Pancreas (tissue), 10 donors: ENCODE results near the gene ADGRG6. TPM values are rescaled to one million over a fixed set of nuclear protein-coding genes. Genes with fewer than 3 reads are reported as not detected.

Experiments
- ATAC-seq, 4 donors: fragments of 200-7000 bp; cut with Tn5 transposase; one replicate each; pipeline versions ENCODE4 v1.8.0 to v1.9.1; 2020; ENCODE audit warnings: mild to moderate bottlenecking in 4 of 4, moderate library complexity in 4 of 4
- DNase-seq, 6 donors: peaks; one replicate each; pipeline ENCODE4 v3.0.0-alpha.2; 2020
- FAIRE-seq: peaks from 2 replicates; lab custom pipeline; 2012; peaks lifted over from hg19 to GRCh38; lab: Jason Lieb, UNC
- H3K27ac ChIP-seq, 4 donors: fragments of 200-600 bp; sonication (generic); 1 replicate in 3 of 4; 2 replicates in 1 of 4; pipeline versions ENCODE4 v1.5.0 to v1.8.0; 2020
- H3K27me3 ChIP-seq, 4 donors: fragments of 200-600 bp; one replicate each; pipeline ENCODE4 v1.8.0; 2021
- H3K36me3 ChIP-seq, 3 donors: fragments of 200-600 bp; sonication (generic) in 1 of 3; one replicate each; pipeline versions ENCODE4 v1.5.0 to v1.8.0; 2020 to 2021
- H3K4me1 ChIP-seq, 3 donors: fragments of 200-600 bp; one replicate each; pipeline ENCODE4 v1.8.0; 2021
- H3K4me3 ChIP-seq, 4 donors: fragments of 200-600 bp; sonication (generic) in 2 of 4; one replicate each; pipeline versions ENCODE4 v1.5.0 to v1.8.0; 2020 to 2021
- H3K9me3 ChIP-seq, 4 donors: fragments of 200-600 bp; one replicate each; pipeline ENCODE4 v1.8.0; 2021
- CTCF ChIP-seq, 4 donors: fragments of 200-600 bp; sonication (generic) in 3 of 4; IDR thresholded peaks; one replicate each; pipeline versions ENCODE4 v1.5.0 to v1.8.0; 2021; ENCODE audit warnings: antibody characterized with exemption in 4 of 4
- WGBS, 2 donors: extraction: QIAGEN DNeasy Blood & Tissue Kit; methylation state at CpG; one replicate each; pipeline ENCODE4 v1.1.7; 2013; 5-methylcytosine and 5-hydroxymethylcytosine counted together
- intact Hi-C, 3 donors: fragments of 100-400 bp; cut with DNase I; formaldehyde crosslinking; loops; one replicate each; pipeline versions ENCODE4 v1.11.1 to v1.14.2; 2022
- polyA plus RNA-seq, 2 donors: library from polyadenylated mRNA; stranded (reverse); fragments of 200-250 nt; gene quantifications; one replicate each; pipeline ENCODE4 v1.2.3, GENCODE V29; 2013
- total RNA-seq, 6 donors: library from RNA; stranded (reverse); fragmentation: NEBNext Ultra II Directional in 4 of 6; extraction: Animal tissue kit (Norgen Biotek cat#: 25700) in 4 of 6; gene quantifications; one replicate each; pipeline versions ENCODE4 v1.2.1 to v1.2.4, GENCODE V29; 2021 to 2023
- donor health status: healthy with polysubstance abuse.
- donor health status: DM: no; HTN: no; CAD: no; lungs with moderate emphysema.
- donor health status: DM: no; HTN: no; CAD: no.
- donor health status: control.
- donor health status: control.
- donor health status: Bipolar disorder and iron deficiency.
- donor health status: DM: yes; HTN: yes; CAD: no.
- donor health status: DM: no; HTN: no; CAD: no.
- donor health status: DM: no; HTN: no; CAD: no.
- donor health status: DM: yes; HTN: yes; CAD: no.

The ADGRG6 gene
- total and polyA plus RNA-seq, 8 donors, result 1.6 to 10.7 (median 4.2) TPM

GRCh38 chr6:142384519-142385254 lies 82.9 kb downstream of the ADGRG6 start:
- intact Hi-C loops, result loop anchor here in 1 of 3 donors (10.0 kb wide), 1 partner anchor 230 kb away; no protein-coding TSS in a partner anchor
- DNase-seq, result no peak

GRCh38 chr6:142385352-142385751 lies 83.5 kb downstream of the ADGRG6 start:
- FAIRE-seq, result peak; percentile 75
- WGBS, 2 donors, result 81 to 85% methylated on average over 2 of the region's 2 CpGs
- Histone ChIP-seq H3K4me1 (no peaks in the 10 kb centered on the region), H3K27ac (no peak overlapping the region), H3K36me3 (no peaks in the 10 kb centered on the region), H3K27me3 (no peaks in the 10 kb centered on the region), H3K4me3 (no peak overlapping the region), H3K9me3 (no peaks in the 10 kb centered on the region)
- TF ChIP-seq CTCF (IDR thresholded peaks at IDR 0.05), result no peak
- ATAC-seq, result no peak
- intact Hi-C loops, result loop anchor here in 1 of 3 donors (10.0 kb wide), 1 partner anchor 231 kb away; no protein-coding TSS in a partner anchor
- no peak for DNase-seq

More at GRCh38 chr6:142384519-142385254, 82.9 kb downstream of the ADGRG6 start:
- ATAC-seq (no peak), FAIRE-seq (no peak)
- Histone ChIP-seq H3K4me1 (no peaks in the 10 kb centered on the region), H3K27ac (no peak overlapping the region), H3K4me3 (no peak overlapping the region), H3K9me3 (no peaks in the 10 kb centered on the region), H3K36me3 (no peaks in the 10 kb centered on the region), H3K27me3 (no peaks in the 10 kb centered on the region)
- TF ChIP-seq CTCF (IDR thresholded peaks at IDR 0.05), result no peak
- 71 to 79% methylated on average over 4 of the region's 4 CpGs for WGBS, 2 donors

GRCh38 chr6:142386657-142387056 lies 84.8 kb downstream of the ADGRG6 start:
- no peaks in the 10 kb centered on the region for H3K9me3 ChIP-seq
- FAIRE-seq (no peak), ATAC-seq (no peak), DNase-seq (no peak)
- H3K36me3 ChIP-seq, result no peaks in the 10 kb centered on the region
- H3K27ac ChIP-seq, result no peak overlapping the region
- no peaks in the 10 kb centered on the region for H3K27me3 ChIP-seq
- H3K4me1 ChIP-seq, result peaks cover 0 to 3% (median 0%) of the 10 kb centered on the region in 3 donors
- no peak overlapping the region for H3K4me3 ChIP-seq
- intact Hi-C loops, result loop anchor here in 1 of 3 donors (10.0 kb wide), 1 partner anchor 232 kb away; no protein-coding TSS in a partner anchor
- TF ChIP-seq CTCF (IDR thresholded peaks at IDR 0.05), result no peak
- WGBS, 2 donors, result 93 to 94% methylated on average over 4 of the region's 4 CpGs

- DNase-seq (no peak), ATAC-seq (peak in 2 of 4 donors; percentile 71 to 72), FAIRE-seq (peak; percentile 37)
- Histone ChIP-seq H3K27me3 (no peaks in the 10 kb centered on the region), H3K4me1 (peaks cover 0 to 3% (median 0%) of the 10 kb centered on the region in 3 donors), H3K9me3 (no peaks in the 10 kb centered on the region), H3K36me3 (no peaks in the 10 kb centered on the region), H3K4me3 (no peak overlapping the region), H3K27ac (no peak overlapping the region)
- intact Hi-C loops, result loop anchor here in 1 of 3 donors (10.0 kb wide), 1 partner anchor 233 kb away; no protein-coding TSS in a partner anchor
- peak in 3 of 4 donors; percentile 12 to 40 (median 32) for TF ChIP-seq CTCF (IDR thresholded peaks at IDR 0.05)
- WGBS, 2 donors, result 31 to 35% methylated on average over 4 of the region's 4 CpGs
These were observed 86.4 kb downstream of the ADGRG6 start for GRCh38 chr6:142387997-142388815.
